ENCODE results near the gene ADCY2. TPM values are rescaled to one million over a fixed set of nuclear protein-coding genes. Genes with fewer than 3 reads are reported as not detected.

Gene ADCY2
- total RNA-seq, 2 donors from 2014 or later = 5.2 to 17.7 TPM

- no peak for TF ChIP-seq POLR2AphosphoS5 (IDR thresholded peaks at IDR 0.05)
- no peak for TF ChIP-seq POLR2A (IDR thresholded peaks at IDR 0.05)
- TF ChIP-seq, protein P1, sequence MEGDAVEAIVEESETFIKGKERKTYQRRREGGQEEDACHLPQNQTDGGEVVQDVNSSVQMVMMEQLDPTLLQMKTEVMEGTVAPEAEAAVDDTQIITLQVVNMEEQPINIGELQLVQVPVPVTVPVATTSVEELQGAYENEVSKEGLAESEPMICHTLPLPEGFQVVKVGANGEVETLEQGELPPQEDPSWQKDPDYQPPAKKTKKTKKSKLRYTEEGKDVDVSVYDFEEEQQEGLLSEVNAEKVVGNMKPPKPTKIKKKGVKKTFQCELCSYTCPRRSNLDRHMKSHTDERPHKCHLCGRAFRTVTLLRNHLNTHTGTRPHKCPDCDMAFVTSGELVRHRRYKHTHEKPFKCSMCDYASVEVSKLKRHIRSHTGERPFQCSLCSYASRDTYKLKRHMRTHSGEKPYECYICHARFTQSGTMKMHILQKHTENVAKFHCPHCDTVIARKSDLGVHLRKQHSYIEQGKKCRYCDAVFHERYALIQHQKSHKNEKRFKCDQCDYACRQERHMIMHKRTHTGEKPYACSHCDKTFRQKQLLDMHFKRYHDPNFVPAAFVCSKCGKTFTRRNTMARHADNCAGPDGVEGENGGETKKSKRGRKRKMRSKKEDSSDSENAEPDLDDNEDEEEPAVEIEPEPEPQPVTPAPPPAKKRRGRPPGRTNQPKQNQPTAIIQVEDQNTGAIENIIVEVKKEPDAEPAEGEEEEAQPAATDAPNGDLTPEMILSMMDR (IDR thresholded peaks at IDR 0.05) = no peak
- no peak overlapping the region for H3K27ac ChIP-seq
- no peaks in the 10 kb centered on the region for H3K9me3 ChIP-seq
Observed at GRCh38 chr5:7629561-7629960, 233.6 kb downstream of the ADCY2 start.

DNA sequence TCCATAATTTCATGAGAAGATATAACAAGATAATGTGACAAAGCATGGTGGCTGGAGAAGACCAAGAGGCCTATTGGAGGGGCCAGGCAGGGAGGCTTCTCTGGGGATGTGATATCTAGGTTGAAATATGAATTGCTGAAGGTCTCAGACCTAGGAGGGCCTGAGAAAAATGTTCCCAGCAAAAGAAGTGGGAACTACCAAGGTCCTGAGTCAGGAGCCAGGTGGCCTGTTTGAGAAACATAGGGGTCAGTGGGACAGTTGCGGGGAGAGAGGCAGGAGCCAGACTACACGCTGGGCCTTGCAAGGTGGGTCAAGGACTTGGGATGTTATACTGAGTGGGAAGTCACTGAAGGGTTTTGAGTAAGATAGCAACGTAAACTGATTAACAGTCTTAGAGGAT is 238.9 kb downstream of the ADCY2 start:
- TF ChIP-seq POLR2AphosphoS5 (IDR thresholded peaks at IDR 0.05) = no peak
- TF ChIP-seq POLR2A (IDR thresholded peaks at IDR 0.05) = no peak
- TF ChIP-seq, protein P1 (IDR thresholded peaks at IDR 0.05) = no peak
- no peaks in the 10 kb centered on the region for H3K27me3 ChIP-seq (replicated peaks; ENCODE audit: insufficient read depth)
- 97% methylated on average over 3 of the region's 3 CpGs for WGBS

More at GRCh38 chr5:7629561-7629960, 233.6 kb downstream of the ADCY2 start:
- Histone ChIP-seq H3K27me3 (replicated peaks; ENCODE audit: insufficient read depth) (no peaks in the 10 kb centered on the region), H3K4me1 (replicated peaks) (no peaks in the 10 kb centered on the region), H3K36me3 (no peaks in the 10 kb centered on the region), H3K4me3 (no peak overlapping the region)
- intact Hi-C loops (cut with DNase I) = no loop called here
- 40% methylated on average over 5 of the region's 5 CpGs for WGBS
- DNase-seq (ENCODE audit: low spot score) = no peak

GRCh38 chr5:7638456-7638855 is 242.5 kb downstream of the ADCY2 start:
- DNase-seq (ENCODE audit: low spot score) = no peak
- H3K4me1 ChIP-seq (replicated peaks) = no peaks in the 10 kb centered on the region
- H3K36me3 ChIP-seq = no peaks in the 10 kb centered on the region
- TF ChIP-seq POLR2A (IDR thresholded peaks at IDR 0.05) (no peak), POLR2AphosphoS5 (IDR thresholded peaks at IDR 0.05) (no peak)
- TF ChIP-seq, protein P1 (IDR thresholded peaks at IDR 0.05) = no peak
- 87% methylated on average over 4 of the region's 4 CpGs for WGBS
- intact Hi-C loops (cut with DNase I) = no loop called here
- no peaks in the 10 kb centered on the region for H3K9me3 ChIP-seq
- no peaks in the 10 kb centered on the region for H3K27me3 ChIP-seq (replicated peaks; ENCODE audit: insufficient read depth)
- H3K27ac ChIP-seq = no peak overlapping the region
- H3K4me3 ChIP-seq = no peak overlapping the region

More for the DNA sequence above, 238.9 kb downstream of the ADCY2 start:
- no peak for DNase-seq (ENCODE audit: low spot score)
- Histone ChIP-seq H3K4me1 (replicated peaks) (no peaks in the 10 kb centered on the region), H3K36me3 (no peaks in the 10 kb centered on the region), H3K27ac (no peak overlapping the region), H3K9me3 (no peaks in the 10 kb centered on the region), H3K4me3 (no peak overlapping the region)
- intact Hi-C loops (cut with DNase I) = no loop called here

DNA sequence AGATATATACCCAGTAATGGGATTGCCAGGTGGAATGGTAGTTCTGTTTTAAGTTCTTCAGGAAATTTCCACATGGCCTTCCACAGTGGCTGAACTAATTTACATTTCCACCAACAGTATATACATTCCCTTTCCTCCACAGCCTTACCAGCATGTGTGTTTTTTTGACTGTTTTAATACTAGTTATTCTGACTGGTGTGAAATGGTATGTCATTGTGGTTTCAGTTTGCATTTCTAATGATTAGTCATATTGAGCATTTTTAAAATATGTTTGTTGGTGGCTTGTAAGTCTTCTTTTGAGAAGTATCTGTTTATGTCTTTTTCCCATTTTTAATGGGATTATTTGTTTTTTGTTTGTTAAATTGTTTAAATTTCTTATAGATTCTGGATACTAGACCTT is 246.1 kb downstream of the ADCY2 start:
- intact Hi-C loops (cut with DNase I) = no loop called here
- Histone ChIP-seq H3K36me3 (no peaks in the 10 kb centered on the region), H3K9me3 (no peaks in the 10 kb centered on the region), H3K27ac (no peak overlapping the region), H3K4me1 (replicated peaks) (no peaks in the 10 kb centered on the region), H3K27me3 (replicated peaks; ENCODE audit: insufficient read depth) (no peaks in the 10 kb centered on the region), H3K4me3 (no peak overlapping the region)
- DNase-seq (ENCODE audit: low spot score) = no peak
- TF ChIP-seq, protein P1 (IDR thresholded peaks at IDR 0.05) = no peak
- no peak for TF ChIP-seq POLR2A (IDR thresholded peaks at IDR 0.05)
- no peak for TF ChIP-seq POLR2AphosphoS5 (IDR thresholded peaks at IDR 0.05)

GRCh38 chr5:7644723-7645122 is 248.8 kb downstream of the ADCY2 start:
- Histone ChIP-seq H3K9me3 (no peaks in the 10 kb centered on the region), H3K27ac (no peak overlapping the region), H3K4me3 (no peak overlapping the region), H3K36me3 (no peaks in the 10 kb centered on the region), H3K4me1 (replicated peaks) (no peaks in the 10 kb centered on the region), H3K27me3 (replicated peaks; ENCODE audit: insufficient read depth) (no peaks in the 10 kb centered on the region)
- TF ChIP-seq POLR2AphosphoS5 (IDR thresholded peaks at IDR 0.05) = no peak
- TF ChIP-seq POLR2A (IDR thresholded peaks at IDR 0.05) = no peak
- TF ChIP-seq, protein P1 (IDR thresholded peaks at IDR 0.05) = no peak
- no peak for DNase-seq (ENCODE audit: low spot score)
- WGBS = 87% methylated on average over 3 of the region's 3 CpGs
- intact Hi-C loops (cut with DNase I) = no loop called here

Measured in prostate gland (tissue), 2 donors.